Measurements from ENCODE around the gene IFI44L. TPM values are rescaled to one million over a fixed set of nuclear protein-coding genes. Genes with fewer than 3 reads are reported as not detected.

The IFI44L gene
- total and polyA plus RNA-seq, 2 of the 13 experiments (the other 11 are each of a cell fraction or from before 2014, with no cell fraction given) = 0.04 TPM

DNA sequence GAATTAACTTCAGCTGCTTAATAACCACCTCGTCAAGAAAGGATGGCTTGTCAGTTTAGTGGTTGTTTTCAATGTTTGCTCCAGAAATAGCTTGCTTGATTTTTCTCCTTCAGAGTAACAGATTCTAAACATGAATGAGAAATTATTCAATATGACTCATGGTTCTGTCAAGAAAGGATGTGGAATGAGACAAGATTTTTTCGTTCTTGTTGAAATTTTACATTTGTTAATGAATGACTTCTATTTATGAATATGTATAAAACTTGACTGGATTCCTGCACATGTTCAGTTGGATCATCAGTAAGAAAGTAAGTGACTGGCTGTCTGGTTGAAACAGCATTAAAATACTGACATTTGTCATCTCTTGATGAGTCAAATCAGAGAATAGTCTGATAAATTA lies 67.7 kb downstream of the IFI44L start (continued):
- TF ChIP-seq, protein P1, sequence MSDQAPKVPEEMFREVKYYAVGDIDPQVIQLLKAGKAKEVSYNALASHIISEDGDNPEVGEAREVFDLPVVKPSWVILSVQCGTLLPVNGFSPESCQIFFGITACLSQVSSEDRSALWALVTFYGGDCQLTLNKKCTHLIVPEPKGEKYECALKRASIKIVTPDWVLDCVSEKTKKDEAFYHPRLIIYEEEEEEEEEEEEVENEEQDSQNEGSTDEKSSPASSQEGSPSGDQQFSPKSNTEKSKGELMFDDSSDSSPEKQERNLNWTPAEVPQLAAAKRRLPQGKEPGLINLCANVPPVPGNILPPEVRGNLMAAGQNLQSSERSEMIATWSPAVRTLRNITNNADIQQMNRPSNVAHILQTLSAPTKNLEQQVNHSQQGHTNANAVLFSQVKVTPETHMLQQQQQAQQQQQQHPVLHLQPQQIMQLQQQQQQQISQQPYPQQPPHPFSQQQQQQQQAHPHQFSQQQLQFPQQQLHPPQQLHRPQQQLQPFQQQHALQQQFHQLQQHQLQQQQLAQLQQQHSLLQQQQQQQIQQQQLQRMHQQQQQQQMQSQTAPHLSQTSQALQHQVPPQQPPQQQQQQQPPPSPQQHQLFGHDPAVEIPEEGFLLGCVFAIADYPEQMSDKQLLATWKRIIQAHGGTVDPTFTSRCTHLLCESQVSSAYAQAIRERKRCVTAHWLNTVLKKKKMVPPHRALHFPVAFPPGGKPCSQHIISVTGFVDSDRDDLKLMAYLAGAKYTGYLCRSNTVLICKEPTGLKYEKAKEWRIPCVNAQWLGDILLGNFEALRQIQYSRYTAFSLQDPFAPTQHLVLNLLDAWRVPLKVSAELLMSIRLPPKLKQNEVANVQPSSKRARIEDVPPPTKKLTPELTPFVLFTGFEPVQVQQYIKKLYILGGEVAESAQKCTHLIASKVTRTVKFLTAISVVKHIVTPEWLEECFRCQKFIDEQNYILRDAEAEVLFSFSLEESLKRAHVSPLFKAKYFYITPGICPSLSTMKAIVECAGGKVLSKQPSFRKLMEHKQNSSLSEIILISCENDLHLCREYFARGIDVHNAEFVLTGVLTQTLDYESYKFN (CRISPR knock-in tag; conservative IDR thresholded peaks at IDR 0.05) = no peak
- TF ChIP-seq, protein P2, sequence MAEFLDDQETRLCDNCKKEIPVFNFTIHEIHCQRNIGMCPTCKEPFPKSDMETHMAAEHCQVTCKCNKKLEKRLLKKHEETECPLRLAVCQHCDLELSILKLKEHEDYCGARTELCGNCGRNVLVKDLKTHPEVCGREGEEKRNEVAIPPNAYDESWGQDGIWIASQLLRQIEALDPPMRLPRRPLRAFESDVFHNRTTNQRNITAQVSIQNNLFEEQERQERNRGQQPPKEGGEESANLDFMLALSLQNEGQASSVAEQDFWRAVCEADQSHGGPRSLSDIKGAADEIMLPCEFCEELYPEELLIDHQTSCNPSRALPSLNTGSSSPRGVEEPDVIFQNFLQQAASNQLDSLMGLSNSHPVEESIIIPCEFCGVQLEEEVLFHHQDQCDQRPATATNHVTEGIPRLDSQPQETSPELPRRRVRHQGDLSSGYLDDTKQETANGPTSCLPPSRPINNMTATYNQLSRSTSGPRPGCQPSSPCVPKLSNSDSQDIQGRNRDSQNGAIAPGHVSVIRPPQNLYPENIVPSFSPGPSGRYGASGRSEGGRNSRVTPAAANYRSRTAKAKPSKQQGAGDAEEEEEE (CRISPR knock-in tag; IDR thresholded peaks at IDR 0.05; ENCODE audit: borderline replicate concordance) = no peak

DNA sequence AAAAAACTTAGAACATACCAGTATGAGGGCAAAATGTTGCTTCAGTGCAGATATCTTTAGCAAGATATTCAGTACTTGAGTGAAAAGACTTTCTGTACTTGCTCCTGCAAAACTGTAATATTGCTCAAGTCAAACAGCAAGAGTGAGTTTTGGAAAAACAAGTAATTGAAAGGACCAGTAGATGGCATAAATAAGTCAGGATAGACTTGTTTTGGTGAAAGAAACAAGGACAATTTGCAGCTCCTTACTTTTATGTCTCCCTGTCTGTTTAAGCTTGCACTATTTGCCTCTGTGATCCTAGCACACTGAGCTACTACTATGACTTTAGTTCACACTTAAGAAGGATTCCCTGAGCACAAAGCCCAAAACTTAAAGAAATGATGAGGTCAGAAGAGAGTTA lies 68.4 kb downstream of the IFI44L start:
- FAIRE-seq (no peak), ATAC-seq (no peak), DNase-seq (ENCODE audit: low spot score) (no peak)
- in situ Hi-C loops (cut with HindIII; ENCODE audit: extremely low pct_ligation_motif_present, low pct_unique_long_range_greater_than_20kb) (no loop called here), intact Hi-C loops (cut with micrococcal nuclease; ENCODE audit: unreplicated experiment) (no loop called here)
- POLR2A ChIA-PET = no interaction called here
- no peaks in the 10 kb centered on the region for H3K79me2 ChIP-seq (ENCODE audit: insufficient read depth, low read length)
- no peak overlapping the region for H3K9ac ChIP-seq (ENCODE audit: insufficient read depth, low read depth, low read length)
- H3K9me3 ChIP-seq (ENCODE audit: low read length) = no peaks in the 10 kb centered on the region
- CTCF ChIA-PET (ENCODE audit: low intra/inter-chr PET ratio, low total read pairs) = no interaction called here
- no peak overlapping the region for H3K4me2 ChIP-seq (ENCODE audit: low read depth, low read length)
- no TSS peak for BruUV-seq (replicated peaks)
- H3K27ac ChIP-seq (ENCODE audit: extremely low read length, insufficient read depth, low read length) = no peak overlapping the region
- no peaks in the 10 kb centered on the region for H3K27me3 ChIP-seq (ENCODE audit: control insufficient read depth in 1 of 2, insufficient read depth in 2 of 2, low read length in 2 of 2)
- no peaks in the 10 kb centered on the region for H3K4me1 ChIP-seq (ENCODE audit: insufficient read depth, low read length)
- H2AFZ ChIP-seq (ENCODE audit: low read length) = no peak overlapping the region
- H3K4me3 ChIP-seq (replicated peaks in 1 of 3; ENCODE audit: insufficient read depth in 1 of 3, low read depth in 2 of 3, low read length in 3 of 3) = no peak overlapping the region
- no peaks in the 10 kb centered on the region for H4K20me1 ChIP-seq (ENCODE audit: insufficient read depth, low read length)
- no peaks in the 10 kb centered on the region for H3K36me3 ChIP-seq (replicated peaks in 1 of 2; ENCODE audit: control insufficient read depth in 1 of 2, insufficient read depth in 2 of 2, low read length in 2 of 2)
- TF ChIP-seq NKX3-1 (CRISPR knock-in tag; IDR thresholded peaks at IDR 0.05) (no peak), BORCS8-MEF2B (CRISPR knock-in tag; IDR thresholded peaks at IDR 0.05) (no peak), ZNF383 (CRISPR knock-in tag; IDR thresholded peaks at IDR 0.05; ENCODE audit: borderline replicate concordance) (no peak), ZNF138 (CRISPR knock-in tag; IDR thresholded peaks at IDR 0.05; ENCODE audit: low read depth) (no peak), ZFP36L2 (CRISPR knock-in tag; IDR thresholded peaks at IDR 0.05) (no peak), ZNF773 (CRISPR knock-in tag; IDR thresholded peaks at IDR 0.05; ENCODE audit: borderline replicate concordance) (no peak), ZBTB38 (CRISPR knock-in tag; IDR thresholded peaks at IDR 0.05) (no peak), NR3C1 (CRISPR knock-in tag; IDR thresholded peaks at IDR 0.05) (no peak), POLR2A (IDR thresholded peaks at IDR 0.05; ENCODE audit: insufficient read depth in 1 of 2, low read depth in 2 of 2, low read length in 2 of 2) (no peak), ZBTB42 (CRISPR knock-in tag; IDR thresholded peaks at IDR 0.05) (no peak)
- TF ChIP-seq, protein P3, sequence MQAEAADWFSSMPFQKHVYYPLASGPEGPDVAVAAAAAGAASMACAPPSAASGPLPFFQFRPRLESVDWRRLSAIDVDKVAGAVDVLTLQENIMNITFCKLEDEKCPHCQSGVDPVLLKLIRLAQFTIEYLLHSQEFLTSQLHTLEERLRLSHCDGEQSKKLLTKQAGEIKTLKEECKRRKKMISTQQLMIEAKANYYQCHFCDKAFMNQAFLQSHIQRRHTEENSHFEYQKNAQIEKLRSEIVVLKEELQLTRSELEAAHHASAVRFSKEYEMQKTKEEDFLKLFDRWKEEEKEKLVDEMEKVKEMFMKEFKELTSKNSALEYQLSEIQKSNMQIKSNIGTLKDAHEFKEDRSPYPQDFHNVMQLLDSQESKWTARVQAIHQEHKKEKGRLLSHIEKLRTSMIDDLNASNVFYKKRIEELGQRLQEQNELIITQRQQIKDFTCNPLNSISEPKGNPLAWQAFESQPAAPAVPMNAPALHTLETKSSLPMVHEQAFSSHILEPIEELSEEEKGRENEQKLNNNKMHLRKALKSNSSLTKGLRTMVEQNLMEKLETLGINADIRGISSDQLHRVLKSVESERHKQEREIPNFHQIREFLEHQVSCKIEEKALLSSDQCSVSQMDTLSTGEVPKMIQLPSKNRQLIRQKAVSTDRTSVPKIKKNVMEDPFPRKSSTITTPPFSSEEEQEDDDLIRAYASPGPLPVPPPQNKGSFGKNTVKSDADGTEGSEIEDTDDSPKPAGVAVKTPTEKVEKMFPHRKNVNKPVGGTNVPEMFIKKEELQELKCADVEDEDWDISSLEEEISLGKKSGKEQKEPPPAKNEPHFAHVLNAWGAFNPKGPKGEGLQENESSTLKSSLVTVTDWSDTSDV (CRISPR knock-in tag; IDR thresholded peaks at IDR 0.05) = no peak
- TF ChIP-seq, protein P4, sequence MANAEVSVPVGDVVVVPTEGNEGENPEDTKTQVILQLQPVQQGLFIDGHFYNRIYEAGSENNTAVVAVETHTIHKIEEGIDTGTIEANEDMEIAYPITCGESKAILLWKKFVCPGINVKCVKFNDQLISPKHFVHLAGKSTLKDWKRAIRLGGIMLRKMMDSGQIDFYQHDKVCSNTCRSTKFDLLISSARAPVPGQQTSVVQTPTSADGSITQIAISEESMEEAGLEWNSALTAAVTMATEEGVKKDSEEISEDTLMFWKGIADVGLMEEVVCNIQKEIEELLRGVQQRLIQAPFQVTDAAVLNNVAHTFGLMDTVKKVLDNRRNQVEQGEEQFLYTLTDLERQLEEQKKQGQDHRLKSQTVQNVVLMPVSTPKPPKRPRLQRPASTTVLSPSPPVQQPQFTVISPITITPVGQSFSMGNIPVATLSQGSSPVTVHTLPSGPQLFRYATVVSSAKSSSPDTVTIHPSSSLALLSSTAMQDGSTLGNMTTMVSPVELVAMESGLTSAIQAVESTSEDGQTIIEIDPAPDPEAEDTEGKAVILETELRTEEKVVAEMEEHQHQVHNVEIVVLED (CRISPR knock-in tag; IDR thresholded peaks at IDR 0.05; ENCODE audit: borderline replicate concordance) = no peak
